C4-2B (cell line): ENCODE results near the gene PRKCQ.

Experiments
- H3K27ac ChIP-seq: fragments of 450-650 bp; 2 replicates; pipeline ENCODE4 v1.5.1; 2017
- ZFX ChIP-seq: fragments of 450-650 bp; IDR thresholded peaks from 2 replicates; pipeline ENCODE4 v1.6.1; 2017
- TF ChIP-seq, protein P1 (sequence below): fragments of 450-650 bp; conservative IDR thresholded peaks from 2 replicates; pipeline ENCODE4 v1.5.1; 2017; ENCODE audit warnings: mild to moderate bottlenecking

PRKCQ gene

DNA sequence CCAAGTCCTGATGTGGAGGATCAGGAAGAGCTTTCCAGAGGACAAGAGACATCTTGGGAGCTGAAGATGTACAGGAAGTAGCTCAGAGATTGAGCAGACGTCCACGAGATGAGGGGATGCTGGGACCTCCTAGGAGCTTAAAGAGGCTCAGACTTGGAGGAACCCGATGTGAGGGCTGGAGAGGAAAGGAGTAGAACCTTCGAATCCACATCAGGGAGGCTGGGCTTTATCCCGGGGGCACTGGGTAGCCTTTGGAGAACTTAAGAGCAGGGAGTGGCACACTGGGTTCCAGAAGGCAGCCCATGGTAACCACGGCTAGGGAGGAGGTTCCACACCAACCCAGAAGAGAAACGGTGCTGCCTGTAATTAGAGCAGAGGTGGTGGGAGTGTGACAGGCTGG is 10.8 kb downstream of the PRKCQ start:
- H3K27ac ChIP-seq, result no peak overlapping the region
- TF ChIP-seq, protein P1, sequence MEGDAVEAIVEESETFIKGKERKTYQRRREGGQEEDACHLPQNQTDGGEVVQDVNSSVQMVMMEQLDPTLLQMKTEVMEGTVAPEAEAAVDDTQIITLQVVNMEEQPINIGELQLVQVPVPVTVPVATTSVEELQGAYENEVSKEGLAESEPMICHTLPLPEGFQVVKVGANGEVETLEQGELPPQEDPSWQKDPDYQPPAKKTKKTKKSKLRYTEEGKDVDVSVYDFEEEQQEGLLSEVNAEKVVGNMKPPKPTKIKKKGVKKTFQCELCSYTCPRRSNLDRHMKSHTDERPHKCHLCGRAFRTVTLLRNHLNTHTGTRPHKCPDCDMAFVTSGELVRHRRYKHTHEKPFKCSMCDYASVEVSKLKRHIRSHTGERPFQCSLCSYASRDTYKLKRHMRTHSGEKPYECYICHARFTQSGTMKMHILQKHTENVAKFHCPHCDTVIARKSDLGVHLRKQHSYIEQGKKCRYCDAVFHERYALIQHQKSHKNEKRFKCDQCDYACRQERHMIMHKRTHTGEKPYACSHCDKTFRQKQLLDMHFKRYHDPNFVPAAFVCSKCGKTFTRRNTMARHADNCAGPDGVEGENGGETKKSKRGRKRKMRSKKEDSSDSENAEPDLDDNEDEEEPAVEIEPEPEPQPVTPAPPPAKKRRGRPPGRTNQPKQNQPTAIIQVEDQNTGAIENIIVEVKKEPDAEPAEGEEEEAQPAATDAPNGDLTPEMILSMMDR, result no peak

DNA sequence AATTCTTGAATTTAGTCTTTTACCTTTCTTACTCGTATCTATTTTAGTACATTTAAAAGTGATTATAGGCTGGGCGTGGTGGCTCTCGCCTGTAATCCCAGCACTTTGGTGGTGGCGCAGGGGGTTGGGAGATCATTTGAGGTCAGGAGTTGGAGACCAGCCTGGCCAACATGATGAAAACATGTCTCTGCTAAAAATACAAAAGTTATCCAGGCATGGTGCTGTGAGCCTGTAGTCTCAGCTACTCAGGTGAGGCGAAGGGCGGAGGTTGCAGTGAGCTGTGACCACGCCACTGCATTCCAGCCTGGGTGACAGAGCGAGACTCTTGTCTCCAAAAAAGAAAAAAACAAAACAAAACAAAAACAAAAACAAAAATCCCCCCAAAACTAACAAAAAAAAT is 12.2 kb downstream of the PRKCQ start:
- no peak overlapping the region for H3K27ac ChIP-seq
- no peak for TF ChIP-seq ZFX
- TF ChIP-seq, protein P1, result no peak

DNA sequence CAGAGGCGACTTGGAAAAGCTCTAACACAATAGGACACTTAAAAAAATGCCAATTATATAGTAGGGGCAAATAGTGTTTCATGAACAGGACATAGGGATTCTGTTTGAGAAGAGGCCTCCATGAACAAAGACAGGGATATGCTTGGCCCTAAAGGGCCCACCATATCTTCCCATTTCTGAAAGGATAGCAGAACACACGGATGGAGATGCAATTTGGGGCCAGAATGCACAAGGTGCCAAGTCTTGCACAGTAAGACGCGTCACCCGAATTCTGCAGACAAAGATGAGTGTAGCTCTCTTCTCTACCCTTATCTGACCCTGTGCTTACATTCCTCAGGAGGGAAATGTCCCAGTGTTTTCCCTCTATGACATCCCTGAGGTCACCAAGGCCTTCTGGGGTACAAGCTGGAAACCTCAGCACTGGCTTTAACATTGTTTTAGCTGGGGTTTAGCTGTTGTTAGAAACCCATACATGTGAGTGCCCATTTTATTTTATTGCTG is 12.8 kb downstream of the PRKCQ start:
- no peak for TF ChIP-seq ZFX
- TF ChIP-seq, protein P1, result no peak

DNA sequence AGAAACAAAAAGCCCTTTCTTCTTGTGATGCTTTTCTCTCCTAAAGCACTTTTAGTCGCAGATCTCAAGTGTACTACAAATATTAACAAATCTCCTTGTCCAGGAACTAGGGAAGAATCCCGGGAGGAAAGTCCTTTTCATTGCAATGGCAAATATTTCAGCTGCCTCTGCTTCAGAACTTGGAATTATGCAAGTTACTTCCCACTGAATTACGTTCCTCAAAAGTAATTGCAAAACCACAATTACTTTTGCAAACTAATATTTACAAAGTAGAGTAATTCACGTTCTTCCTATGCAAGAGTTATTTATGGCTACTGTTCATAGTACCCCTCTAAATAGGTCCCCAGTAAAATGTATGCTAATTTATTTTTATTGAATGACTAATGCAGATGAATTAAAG is 14.5 kb downstream of the PRKCQ start:
- H3K27ac ChIP-seq, result no peak overlapping the region
- TF ChIP-seq, protein P1, result no peak
- TF ChIP-seq ZFX, result no peak

More for the DNA sequence above, 12.8 kb downstream of the PRKCQ start:
- H3K27ac ChIP-seq, result no peak overlapping the region

DNA sequence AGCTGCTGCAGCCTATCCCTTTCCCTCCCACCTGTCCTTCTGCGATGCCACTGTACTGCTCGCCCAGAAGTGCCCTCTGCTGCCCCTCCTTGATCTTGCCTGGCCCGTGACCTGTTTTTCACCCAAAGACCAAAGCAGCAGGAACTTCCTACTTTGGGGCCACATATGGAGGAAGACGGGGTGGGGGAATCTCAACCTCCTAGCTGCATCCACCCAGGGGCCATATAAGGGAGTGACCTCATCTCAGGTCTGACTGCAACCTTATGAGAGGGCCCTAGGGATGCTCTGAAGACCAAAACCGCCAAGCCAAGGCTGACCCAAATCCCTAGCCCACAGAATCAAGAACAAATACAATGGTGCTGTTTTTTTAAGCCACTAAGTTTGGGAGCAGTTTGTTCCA is 15.7 kb downstream of the PRKCQ start:
- H3K27ac ChIP-seq, result no peak overlapping the region
- TF ChIP-seq, protein P1, result no peak

DNA sequence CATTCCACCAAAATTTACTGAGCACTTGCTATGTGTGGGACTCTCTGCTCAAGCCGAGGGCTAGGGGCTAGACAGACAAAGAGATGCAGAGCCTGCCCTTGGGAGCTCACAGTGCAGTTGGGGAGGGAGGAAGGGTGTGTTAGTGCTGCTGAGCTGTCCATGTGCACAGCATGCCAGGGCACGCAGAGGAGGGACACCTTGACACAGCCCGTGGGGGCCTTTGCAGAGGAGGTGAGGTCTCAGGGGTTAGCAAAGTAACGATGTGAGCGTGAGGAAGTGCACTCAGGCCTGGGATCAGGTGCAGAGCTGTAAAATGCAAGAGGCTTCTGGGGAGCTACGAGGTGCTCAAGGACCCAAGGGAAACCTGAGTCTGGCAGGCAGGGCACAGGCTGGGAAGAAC is 16.3 kb downstream of the PRKCQ start:
- TF ChIP-seq, protein P1, result no peak
- TF ChIP-seq ZFX, result no peak
- no peak overlapping the region for H3K27ac ChIP-seq

DNA sequence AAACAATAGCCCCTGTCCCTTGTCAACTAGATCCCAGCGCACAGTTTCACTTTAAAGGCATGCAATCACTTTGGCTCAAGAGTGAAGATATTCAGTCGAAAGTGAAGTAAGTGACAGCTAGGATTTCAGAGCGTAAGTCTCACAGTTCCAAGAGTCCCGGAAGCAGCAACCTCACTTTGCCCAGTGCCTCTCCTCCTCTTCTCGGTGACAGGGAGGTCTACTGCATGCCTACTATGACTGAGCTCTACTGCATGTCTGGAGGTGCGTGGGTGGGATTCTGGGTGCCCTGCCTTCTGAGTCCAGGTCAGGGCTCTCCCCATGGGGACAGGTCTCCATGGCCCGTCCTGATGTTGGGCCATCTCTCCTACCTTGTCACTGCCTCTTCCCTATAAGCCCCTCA is 17.0 kb downstream of the PRKCQ start:
- TF ChIP-seq ZFX, result no peak
- TF ChIP-seq, protein P1, result no peak
- no peak overlapping the region for H3K27ac ChIP-seq
